Astrocyte (in vitro differentiated cells and primary cell): ENCODE data around the gene MLLT10.

Source experiments
- CTCF ChIP-seq: IDR thresholded peaks from 2 replicates; pipeline ENCODE4 v1.5.1; 2011; ENCODE audit warnings: low read depth, mild to moderate bottlenecking, inconsistent platforms, low read length, moderate library complexity; ENCODE audit not compliant: insufficient read depth
- EZH2 ChIP-seq: IDR thresholded peaks from 2 replicates; pipeline ENCODE4 v1.6.1; 2012; ENCODE audit warnings: mild to moderate bottlenecking, low read length, inconsistent platforms; ENCODE audit not compliant: insufficient read depth

GRCh38 chr10:21510241-21511094, 23.6 kb upstream of the MLLT10 start:
- no peak for TF ChIP-seq CTCF
- no peak for TF ChIP-seq EZH2
